GM19035 (cell line): Measurements from ENCODE around the gene ADAMTS14.

ENCODE experiments used
- ATAC-seq: cut with Tn5 transposase; IDR thresholded peaks from one replicate; pipeline ENCODE4 v1.9.1; 2021; ENCODE audit not compliant: unreplicated experiment

Gene ADAMTS14

GRCh38 chr10:70690589-70690988 lies 18.3 kb downstream of the ADAMTS14 start:
- ATAC-seq, result no peak

- no peak for ATAC-seq
These were observed 19.3 kb downstream of the ADAMTS14 start for GRCh38 chr10:70691611-70692010.

- no peak for ATAC-seq
These were observed 19.8 kb downstream of the ADAMTS14 start for GRCh38 chr10:70692043-70692603.

GRCh38 chr10:70693619-70694335 lies 21.5 kb downstream of the ADAMTS14 start:
- ATAC-seq, result no peak

GRCh38 chr10:70694418-70695141 lies 22.3 kb downstream of the ADAMTS14 start:
- no peak for ATAC-seq

GRCh38 chr10:70695241-70696030 lies 23.1 kb downstream of the ADAMTS14 start:
- ATAC-seq, result no peak

GRCh38 chr10:70698211-70698610 lies 25.9 kb downstream of the ADAMTS14 start:
- ATAC-seq, result no peak

DNA sequence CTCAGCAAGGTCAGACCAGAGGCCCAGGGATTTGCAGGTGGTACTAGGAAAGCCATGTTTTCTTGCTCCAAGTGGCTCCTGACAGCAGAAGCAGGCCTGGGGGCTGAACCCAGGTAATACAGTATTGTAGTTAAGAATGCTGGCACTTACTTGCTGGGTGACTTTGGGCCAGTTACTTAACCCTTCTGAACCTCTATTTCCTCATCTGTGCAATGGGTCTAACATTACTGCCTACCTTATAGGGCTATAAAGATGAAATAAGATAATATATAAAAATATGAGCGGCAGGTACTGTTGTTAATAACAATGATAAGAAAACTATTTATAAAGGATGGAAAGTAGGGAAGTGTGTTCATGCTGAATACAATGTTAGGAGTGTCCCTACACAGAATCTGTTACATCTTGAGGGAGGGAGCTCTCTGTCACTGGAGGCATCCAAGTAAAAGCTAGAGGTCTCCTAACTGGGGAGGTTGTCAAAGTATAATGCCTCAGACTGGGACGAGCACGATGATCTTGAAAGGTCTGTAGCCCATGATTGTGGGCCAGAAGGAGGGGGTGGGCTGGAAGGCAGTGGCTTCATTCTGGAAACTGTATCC lies 26.9 kb downstream of the ADAMTS14 start:
- no peak for ATAC-seq

DNA sequence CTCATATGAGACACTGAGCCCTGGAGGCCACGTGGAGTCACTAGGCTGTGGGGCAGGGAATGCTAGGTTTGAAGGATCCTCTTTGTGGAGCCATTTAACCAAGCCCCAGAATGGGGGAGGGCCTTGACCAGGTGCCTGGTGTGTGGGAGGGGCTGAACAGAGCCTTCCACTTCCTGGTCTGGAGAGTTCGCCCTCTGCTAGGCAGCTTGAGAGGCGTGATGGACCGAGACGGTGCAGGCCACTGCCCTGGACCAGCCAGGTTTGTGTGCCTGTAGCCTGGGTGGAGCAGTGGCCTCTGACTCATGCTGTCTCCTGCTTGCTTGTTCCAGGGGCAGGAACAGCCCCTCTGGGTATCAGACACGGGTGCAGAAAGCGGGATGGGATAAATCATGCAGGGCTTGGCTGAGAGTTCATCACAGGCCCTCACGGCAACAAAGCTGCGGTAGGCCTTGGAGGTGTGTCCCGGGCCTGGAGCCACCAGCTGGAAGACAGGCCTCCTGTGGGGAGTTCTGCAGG lies 27.4 kb downstream of the ADAMTS14 start:
- ATAC-seq, result no peak

DNA sequence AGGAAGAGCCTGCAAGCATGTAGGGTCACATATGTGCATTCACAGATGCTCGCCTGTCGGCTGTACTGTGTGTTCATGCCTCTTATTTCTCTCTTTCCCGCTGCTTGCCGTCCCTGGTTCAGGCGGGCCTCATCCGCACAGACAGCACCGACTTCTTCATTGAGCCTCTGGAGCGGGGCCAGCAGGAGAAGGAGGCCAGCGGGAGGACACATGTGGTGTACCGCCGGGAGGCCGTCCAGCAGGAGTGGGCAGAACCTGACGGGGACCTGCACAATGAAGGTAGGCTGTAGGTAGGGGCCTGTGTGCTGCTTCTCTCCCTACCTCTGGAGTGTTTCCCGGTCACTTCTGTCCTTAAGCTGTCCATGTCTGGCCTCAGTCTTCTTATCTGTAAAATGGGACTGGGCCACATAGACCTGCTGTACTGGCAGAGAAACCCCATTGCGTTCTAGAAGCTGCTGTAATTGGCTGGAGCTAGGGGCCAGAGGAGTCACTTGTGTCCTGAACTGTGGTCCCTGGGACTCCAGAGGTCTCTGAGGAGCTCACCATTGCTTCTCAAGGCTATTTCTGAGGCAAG lies 30.0 kb downstream of the ADAMTS14 start:
- no peak for ATAC-seq

DNA sequence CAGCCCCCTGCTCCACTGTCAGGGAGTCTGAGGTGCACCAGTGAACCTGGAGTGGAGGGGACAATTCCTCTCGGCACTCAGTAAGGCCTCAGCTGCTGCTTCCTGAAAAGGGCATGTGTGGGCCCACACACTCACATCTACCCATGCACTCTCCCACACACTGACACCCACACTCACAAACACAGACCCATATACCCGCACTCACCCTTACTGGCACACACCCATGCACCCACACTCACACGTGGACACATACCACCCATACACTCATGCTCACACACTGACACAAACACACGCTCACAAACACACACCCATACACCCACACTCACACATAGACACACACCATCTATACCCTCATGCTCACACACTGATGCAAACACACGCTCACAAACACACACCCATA lies 31.9 kb downstream of the ADAMTS14 start:
- ATAC-seq, result no peak

GRCh38 chr10:70705121-70705861 lies 33.0 kb downstream of the ADAMTS14 start:
- ATAC-seq, result no peak

DNA sequence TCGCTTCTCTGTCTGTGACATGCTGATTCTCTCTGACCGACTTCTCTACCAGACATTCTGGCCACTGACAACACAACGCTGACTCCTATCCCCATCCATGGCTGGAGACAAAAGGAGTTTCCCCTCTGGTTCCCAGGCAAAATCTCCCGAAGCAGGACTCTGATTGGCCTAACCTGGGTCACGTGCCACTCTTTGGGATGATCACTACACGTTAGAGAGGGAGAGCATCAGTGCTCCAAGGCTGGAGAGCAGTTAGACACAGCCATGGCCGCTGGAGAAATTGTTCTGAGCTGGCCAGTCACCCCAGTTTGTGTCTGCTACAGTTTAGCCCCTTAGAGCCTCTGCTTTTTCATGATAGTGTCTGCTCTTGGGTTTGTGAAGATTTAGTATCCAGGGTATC lies 38.9 kb downstream of the ADAMTS14 start:
- ATAC-seq, result no peak

- no peak for ATAC-seq
These were observed 39.6 kb downstream of the ADAMTS14 start for GRCh38 chr10:70711911-70712310.

DNA sequence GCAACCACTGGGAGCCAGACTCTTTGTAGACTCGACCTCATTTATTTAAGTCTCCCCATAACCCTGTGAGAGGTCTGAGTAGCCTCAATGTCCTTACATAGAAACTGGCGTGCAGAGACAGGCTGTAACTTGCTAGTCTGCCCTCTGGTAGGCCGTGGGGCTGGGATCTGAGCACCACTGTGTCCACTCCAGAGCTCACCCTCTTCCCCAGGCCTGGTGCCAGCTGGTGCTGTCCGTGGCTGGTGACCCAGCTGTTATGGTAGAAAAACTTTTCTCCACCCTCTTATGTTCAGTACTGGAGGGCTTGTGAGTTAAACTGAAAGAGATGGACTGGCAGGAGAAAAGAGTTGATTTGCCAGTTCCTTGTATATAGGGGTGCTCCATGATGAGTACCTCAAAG lies 41.9 kb downstream of the ADAMTS14 start:
- no peak for ATAC-seq

- no peak for ATAC-seq
These were observed 42.6 kb downstream of the ADAMTS14 start for GRCh38 chr10:70714951-70715350.

DNA sequence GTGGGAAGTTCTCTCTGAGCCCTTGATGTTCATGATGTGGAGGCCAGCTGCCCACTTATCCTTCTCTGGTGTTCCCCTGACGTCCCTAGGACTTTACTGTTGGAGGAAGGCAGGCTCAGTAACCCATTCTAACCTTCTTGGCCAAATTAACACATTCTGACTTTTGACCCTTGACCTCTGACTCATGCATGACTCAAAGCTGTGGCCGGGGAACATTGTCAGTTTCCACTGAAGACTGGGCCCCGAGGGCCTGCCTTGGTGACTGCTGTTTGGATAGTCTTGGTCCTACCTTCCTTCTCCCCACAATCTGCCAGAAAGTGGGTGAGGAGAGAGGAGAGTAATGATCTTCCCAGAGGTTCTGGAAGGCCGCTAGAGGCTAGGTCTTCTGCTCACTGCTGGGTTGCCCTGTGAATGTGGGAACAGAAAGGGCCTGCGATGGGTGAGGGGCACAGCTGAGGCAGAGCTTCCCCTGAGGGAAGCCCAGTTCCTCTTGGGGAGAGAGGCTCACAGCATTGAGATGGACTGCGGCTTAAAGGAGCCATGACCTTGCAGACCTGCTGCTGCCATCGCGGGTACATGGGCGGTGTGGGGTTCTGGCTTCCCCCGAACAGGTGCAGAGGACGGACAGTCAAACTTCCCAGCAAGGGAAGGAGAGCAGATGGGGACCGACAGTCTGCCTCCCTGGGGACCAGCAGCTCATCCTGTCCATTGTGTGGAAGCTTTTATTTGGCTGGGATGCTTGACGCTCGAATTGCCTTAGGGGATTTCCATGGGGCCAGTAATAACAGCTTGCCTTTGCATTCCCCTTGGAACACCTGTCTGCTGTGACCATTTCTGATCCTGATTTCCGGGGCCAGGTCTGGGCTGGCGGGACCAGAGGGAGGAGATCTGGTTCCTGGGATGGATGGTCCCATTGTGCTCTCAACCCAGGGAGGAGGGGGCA lies 43.8 kb downstream of the ADAMTS14 start:
- no peak for ATAC-seq

DNA sequence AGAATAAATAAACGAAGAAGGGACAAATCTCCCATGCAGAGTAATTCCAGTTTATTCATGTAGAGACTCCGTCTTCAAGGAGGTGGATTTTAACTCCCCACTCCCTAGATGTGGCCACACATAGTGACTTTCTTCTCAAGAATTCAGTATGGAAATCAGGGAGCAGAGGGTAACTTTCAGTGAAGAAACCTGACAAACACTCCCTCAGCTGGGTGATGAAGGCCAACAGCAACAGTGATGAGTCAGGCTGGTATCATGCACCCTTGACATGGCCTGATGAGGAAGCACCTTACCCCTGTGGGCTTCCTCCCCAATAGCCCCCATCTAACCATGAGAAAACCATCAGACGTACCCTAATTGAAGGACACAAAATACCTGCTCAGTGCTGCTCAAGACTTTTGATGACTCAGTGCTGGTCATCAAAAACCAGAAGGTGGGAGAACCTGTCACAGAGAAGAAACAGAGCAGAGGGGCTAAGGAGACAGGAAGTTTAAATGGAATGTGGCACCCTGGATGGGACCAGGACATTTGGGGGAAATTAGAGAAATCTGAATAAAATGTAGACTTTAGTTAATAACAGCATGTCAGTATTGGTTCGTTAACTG lies 50.6 kb downstream of the ADAMTS14 start:
- no peak for ATAC-seq
